NCI-H1417 (cell line): ENCODE measurements around the gene EREG.
A peak's percentile ranks its signal among the peaks of the same experiment; 100 is the strongest.
"Not testable (repeated sequence)": the region's sequence is repeated elsewhere in the genome, so short reads cannot be mapped to it uniquely, and the experiment has no call there.

ENCODE experiments used
- DNase-seq, 3 experiments: peaks; one replicate each; lab custom pipeline; 2025; lab: John Stamatoyannopoulos, UW

The EREG gene

DNA sequence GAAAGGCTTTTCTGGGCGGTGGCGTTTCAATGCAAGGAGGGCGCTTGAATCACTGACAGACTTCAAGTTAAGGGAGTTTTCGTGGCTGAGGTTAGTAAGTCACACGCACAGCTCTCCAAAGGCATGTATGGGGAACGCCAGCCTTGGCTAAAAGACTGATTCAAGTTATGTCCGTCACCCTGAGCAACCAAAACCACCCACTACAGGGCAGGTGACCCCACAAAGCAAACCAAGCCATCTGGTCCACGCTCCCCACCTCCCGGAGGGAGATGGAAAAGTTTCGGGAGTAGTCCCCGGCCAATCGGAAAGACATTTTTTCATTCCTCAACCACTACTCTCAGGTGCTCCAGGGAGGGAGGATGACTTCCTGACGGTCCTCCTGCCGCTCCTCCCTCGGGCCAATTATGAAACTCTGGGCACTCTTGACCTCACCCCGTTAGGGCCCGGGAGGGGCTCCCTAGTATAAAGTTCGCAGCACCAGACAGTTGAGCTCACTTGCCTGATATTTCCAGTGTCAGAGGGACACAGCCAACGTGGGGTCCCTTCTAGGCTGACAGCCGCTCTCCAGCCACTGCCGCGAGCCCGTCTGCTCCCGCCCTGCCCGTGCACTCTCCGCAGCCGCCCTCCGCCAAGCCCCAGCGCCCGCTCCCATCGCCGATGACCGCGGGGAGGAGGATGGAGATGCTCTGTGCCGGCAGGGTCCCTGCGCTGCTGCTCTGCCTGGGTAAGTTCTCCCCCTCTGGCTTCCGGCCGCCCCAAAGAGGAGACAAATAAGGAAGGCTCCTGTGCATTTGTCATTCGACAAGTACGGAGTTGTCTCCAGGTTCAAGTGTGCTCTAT, at the start of gene EREG:
Gene EREG (plus strand): TSS at position 494 of the 840 bp plus-strand sequence. CDS start 164 bp downstream, at position 658.
- DNase-seq, result peak; percentile 17 to 72 (median 57)

DNA sequence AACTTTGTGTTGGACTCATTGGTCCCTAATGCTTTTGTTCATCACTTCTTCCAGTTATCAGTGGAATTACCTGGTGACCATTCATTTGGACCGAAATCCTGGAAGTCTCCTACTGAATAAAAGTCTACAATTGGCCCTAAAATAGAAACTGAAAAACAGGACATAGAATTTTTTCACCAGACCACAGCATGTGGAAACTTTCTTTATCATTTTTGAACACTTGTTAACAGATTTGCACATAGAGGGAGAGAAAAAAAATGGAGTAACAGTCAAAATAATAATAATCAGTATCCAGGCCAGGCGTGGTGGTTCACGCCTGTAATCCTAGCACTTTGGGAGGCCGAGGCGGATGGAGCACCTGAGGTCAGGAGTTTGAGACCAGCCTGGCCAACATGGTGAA, 49.6 kb upstream of the EREG start:
- DNase-seq, result no peak

GRCh38 chr4:74316397-74316796, 48.5 kb upstream of the EREG start:
- no peak for DNase-seq

- DNase-seq, result no peak
These were observed 47.2 kb upstream of the EREG start for GRCh38 chr4:74317616-74318246.

- no peak for DNase-seq
These were observed 46.7 kb upstream of the EREG start for GRCh38 chr4:74318276-74318675.

DNA sequence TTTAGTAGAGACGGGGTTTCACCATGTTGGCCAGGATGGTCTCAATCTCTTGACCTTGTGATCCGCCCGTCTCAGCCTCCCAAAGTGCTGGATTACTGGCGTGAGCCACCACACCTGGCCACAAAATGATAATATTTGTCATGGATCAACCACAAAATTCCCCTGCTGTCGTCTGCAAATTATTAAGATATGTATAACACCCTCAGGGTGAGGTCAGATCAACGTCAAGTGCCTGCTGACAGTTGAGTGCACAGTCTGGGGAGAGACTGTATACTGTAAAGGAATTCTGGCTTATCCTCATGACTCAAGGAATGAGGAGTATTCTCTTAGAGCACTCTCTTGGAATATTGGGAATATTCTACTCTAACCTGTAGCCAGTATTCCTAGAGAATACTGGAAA, 45.5 kb upstream of the EREG start:
- no peak for DNase-seq

GRCh38 chr4:74320559-74321118, 44.3 kb upstream of the EREG start:
- peak; percentile 52 to 78 (median 53) for DNase-seq

DNA sequence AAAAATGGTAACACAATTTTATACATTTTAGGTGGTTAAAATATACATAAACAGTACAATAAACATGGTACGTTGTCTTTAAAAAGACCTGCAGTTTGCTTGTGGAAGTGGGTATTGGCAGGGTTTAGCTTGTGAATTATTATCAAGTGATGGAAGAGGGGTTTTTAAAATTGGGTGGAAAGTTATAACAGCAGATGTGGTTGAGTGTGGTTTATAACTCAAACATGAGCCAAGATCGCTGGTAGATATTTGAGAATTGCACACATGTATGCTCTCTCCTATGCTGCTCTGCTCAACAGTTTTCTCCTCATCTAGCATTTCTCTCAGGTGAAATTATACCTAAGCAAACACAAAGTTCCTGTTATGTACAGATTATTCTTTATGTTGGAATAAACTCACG, 42.6 kb upstream of the EREG start:
- no peak for DNase-seq

GRCh38 chr4:74323663-74324062, 41.3 kb upstream of the EREG start:
- no peak for DNase-seq

DNA sequence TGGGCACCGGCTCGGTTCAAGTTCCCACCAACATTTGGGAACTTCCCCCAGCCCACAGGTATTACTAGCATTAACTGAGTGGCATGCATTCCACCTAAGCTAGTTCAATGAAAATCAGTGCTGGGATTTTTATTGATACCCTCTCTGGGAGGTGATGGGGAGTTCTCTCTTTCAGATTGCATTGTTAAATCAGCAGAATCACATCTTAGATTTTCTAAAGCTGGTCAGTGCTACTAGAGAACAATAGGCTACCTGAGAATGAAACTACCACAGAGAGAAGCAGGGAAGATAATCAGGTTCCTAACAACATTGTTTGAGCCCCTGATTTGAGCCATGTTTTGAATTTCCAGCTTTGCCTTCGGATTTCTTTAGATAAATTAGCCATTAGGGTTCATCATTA, 40.7 kb upstream of the EREG start:
- DNase-seq, result no peak

- no peak for DNase-seq
These were observed 39.1 kb upstream of the EREG start for GRCh38 chr4:74325886-74326285.

DNA sequence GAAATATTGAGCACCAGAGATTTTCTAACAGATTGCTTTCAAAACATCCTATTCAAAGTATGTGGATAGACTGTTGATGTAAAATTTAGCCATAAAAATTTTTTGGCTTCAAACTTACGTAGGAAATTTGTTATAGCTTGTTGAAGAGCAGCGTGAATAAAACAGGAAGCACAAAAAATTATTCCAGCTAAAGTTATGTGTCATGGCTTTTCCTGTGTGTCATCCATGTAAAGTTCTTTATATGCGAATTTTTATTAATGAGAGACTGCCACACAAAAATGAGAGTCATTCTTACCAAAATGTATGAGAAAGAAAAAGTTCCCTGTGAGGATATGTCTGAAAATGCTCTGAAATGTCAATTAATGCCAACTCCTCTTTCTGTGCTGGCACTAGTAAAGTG, 37.2 kb upstream of the EREG start:
- DNase-seq, result no peak

GRCh38 chr4:74328501-74328900, 36.4 kb upstream of the EREG start:
- no peak for DNase-seq

GRCh38 chr4:74329307-74329706, 35.6 kb upstream of the EREG start:
- DNase-seq, result no peak

DNA sequence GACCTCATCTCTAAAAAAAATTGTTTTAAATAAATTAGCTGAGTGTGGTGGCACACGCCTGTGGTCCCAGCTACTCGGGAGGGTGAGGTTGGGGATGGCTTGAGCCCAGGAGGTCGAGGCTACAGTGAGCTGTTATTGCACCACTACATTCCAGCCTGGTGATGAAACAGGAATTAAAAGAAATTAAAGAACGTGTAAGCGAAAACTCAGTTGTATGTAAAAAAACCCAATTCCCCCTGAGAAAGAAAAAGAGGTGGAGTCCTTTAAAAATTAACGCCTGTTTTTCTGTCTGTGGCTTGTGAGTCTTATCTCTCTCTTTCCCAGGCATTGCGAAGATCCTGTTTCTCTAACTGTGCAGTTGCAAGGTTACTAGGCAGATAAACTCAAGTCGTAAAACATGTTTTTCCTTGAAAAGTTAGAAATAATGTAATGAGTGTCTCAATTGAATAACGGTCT, 34.6 kb upstream of the EREG start:
- no peak for DNase-seq

DNA sequence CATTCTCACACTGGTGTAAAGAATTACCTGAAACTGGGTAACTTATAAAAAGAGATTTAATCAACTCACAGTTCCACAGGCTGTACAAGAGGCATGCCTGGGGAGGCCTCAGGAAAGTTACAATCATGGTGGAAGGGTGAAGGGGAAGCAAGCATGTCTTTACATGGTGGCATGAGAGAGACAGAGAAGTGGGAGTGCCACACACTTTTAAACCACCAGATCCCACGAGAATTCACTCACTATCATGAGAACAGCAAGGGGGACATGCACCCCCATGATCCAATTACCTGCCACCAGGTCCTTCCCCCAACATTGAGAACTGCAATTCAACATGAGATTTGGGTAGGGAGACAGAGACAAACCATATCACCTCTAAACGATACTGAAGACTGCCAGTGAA, 33.7 kb upstream of the EREG start:
- DNase-seq, result no peak

- DNase-seq, result no peak
These were observed 33.0 kb upstream of the EREG start for GRCh38 chr4:74331944-74332343.

DNA sequence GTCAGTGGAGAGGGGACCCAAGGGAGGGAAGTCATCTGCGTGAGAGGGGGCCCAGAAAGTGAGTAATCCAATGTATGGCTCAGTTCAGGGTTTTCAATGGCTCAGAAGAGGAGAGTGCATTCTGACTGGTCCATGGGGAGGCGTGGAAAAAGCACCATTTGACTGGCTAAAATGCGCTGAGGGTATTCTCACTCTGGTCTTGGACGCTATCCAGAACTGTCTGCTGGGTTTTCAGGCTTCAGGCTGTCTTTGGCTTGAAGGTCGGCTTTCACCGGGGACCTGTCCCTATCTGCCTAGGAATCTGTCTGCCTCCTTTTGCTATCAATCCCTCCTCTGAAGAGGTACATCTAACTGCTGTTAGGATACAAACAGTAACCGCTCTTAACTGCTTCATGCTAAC, 30.3 kb upstream of the EREG start:
- no peak for DNase-seq

- no peak for DNase-seq
These were observed 29.5 kb upstream of the EREG start for GRCh38 chr4:74335341-74336021.

DNA sequence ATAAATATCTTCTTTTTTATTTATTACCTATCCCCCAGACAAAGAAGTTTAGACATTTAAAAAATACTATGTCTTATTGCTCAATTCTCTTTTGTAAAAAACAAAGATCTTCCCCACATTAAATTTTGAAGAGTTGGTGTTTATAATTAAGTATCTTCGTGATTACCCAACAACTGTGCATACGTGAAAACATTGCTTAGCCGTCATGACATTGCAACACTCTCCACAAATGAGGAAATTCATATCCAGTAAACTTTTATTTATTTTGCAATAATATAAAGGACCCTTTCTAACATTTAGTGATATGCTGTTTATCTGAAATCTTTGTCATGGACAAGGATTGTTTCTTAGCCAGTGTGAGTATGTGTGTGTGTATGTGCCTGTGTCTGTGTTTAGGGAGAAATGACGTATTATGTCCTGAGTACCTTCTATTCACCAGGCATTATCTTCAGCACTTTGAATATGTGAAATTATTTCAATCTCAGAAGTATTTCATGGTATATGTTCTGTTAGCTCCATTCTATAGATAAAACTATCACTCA, 26.1 kb upstream of the EREG start:
- DNase-seq, result no peak

DNA sequence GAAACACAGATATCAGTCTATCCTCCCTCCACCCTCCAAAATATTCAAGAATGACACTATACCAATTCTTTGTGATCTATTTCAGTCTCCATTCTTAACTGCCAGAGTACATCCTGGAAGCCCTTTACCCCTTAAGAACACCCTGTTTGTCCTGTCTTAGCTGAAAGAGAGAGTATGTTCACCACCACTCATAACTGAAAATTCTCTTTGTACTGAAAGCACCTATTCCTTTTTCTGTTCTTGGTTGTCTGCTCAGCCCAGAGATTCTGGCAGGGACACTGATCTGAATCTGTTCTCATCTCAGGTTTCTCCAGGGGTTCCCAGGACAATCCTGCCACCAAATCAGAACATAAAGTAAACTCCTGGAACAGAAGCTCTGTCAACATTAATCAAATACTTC, 25.4 kb upstream of the EREG start:
- DNase-seq, result no peak

DNA sequence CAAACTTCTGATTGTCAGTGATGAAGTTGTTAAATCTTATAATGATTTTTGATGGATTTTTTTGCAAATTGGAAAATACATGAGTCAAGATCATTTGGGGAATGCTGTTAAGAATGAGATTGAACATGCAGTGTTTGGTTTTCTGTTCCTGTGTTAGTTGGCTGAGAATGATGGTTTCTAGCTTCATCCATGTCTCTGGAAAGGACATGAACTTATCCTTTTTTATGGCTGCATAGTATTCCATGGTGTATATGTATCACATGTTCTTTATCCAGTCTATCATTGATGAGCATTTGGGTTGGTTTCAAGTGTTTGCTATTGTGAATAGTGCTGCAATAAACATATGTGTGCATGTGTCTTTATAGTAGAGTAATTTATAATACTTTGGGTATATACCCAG, 24.5 kb upstream of the EREG start:
- DNase-seq, result not testable (repeated sequence)
